ENCODE measurements around the gene HEMK1.

GRCh38 chr3:50616003-50616769, 46.9 kb downstream of the HEMK1 start:
- TF ChIP-seq CTCF (IDR thresholded peaks at IDR 0.05) (peak; percentile 94 to 99 (median 95)), POLR2A (IDR thresholded peaks at IDR 0.05) (no peak)
